Measurements from ENCODE around the gene CACNA1F. TPM values are rescaled to one million over a fixed set of nuclear protein-coding genes. Genes with fewer than 3 reads are reported as not detected.

CACNA1F gene
- total and polyA plus RNA-seq, 10 of the 15 experiments (the other 5 are each of a cell fraction or from before 2014, with no cell fraction given) = 0.01 to 0.32 (median 0.05) TPM; not detected in 5

- peak; percentile 68; the same call in 1 of the 2 replicates for TF ChIP-seq NBN (IDR thresholded peaks at IDR 0.05)
- no peak for TF ChIP-seq ZNF24 (IDR thresholded peaks at IDR 0.05)
- TF ChIP-seq STAT3 (IDR thresholded peaks at IDR 0.05; ENCODE audit: low read depth, low read length) = no peak
- peak; percentile 93 for TF ChIP-seq PKNOX1 (IDR thresholded peaks at IDR 0.05)
- no peak for TF ChIP-seq IRF5 (IDR thresholded peaks at IDR 0.05; ENCODE audit: borderline replicate concordance)
- 0 out of 2 replicates have a peak, but pooled peaks have one; percentile 40 for TF ChIP-seq HDGF (IDR thresholded peaks at IDR 0.05)
- TF ChIP-seq ZBTB4 (CRISPR knock-in tag; IDR thresholded peaks at IDR 0.05) = no peak
- no peak for TF ChIP-seq RAD51 (IDR thresholded peaks at IDR 0.05)
- peak; percentile 93 for TF ChIP-seq ATF7 (IDR thresholded peaks at IDR 0.05; ENCODE audit: low read depth)
- 0 out of 2 replicates have a peak, but pooled peaks have one; percentile 18 for TF ChIP-seq TCF3 (IDR thresholded peaks at IDR 0.05; ENCODE audit: borderline replicate concordance, insufficient read depth, low read depth, low read length)
- TF ChIP-seq ZNF274 (IDR thresholded peaks at IDR 0.05; ENCODE audit: insufficient read depth, insufficient read length) = no peak
- TF ChIP-seq E4F1 (IDR thresholded peaks at IDR 0.05; ENCODE audit: borderline replicate concordance, partially characterized antibody) = peak; percentile 29
- TF ChIP-seq EED (IDR thresholded peaks at IDR 0.05; ENCODE audit: low read depth) = no peak
- TF ChIP-seq E2F8 (IDR thresholded peaks at IDR 0.05; ENCODE audit: low read depth, partially characterized antibody) = no peak
- TF ChIP-seq DPF2 (IDR thresholded peaks at IDR 0.05) = peak; percentile 62; the same call in 1 of the 2 replicates
- TF ChIP-seq POLR2AphosphoS2 (IDR thresholded peaks at IDR 0.05; ENCODE audit: low read depth, low read length) = no peak
- TF ChIP-seq POLR2AphosphoS5 (IDR thresholded peaks at IDR 0.05; ENCODE audit: low read length) = no peak
- TF ChIP-seq HDAC2 (IDR thresholded peaks at IDR 0.05) = no peak
Measured at GRCh38 chrX:49163555-49164419, 69.4 kb downstream of the CACNA1F start (continued).

All from GM12878 (cell line).